PC-3 (cell line): ENCODE data around the gene RAB31. TPM values are rescaled to one million over a fixed set of nuclear protein-coding genes. Genes with fewer than 3 reads are reported as not detected.

ENCODE experiments used
- ATAC-seq: fragments of 200-7000 bp; cut with Tn5 transposase; 2 replicates; pipeline ENCODE4 v1.9.1; 2020; ENCODE audit warnings: mild to moderate bottlenecking, moderate library complexity
- BruUV-seq: library from RNA; stranded (reverse); fragments of 400-500 nt; replicated peaks from 2 replicates; lab custom pipeline; 2021; lab: Mats Ljungman, UMichigan
- CTCF ChIA-PET: fragments of 300-600 bp; sonication (Branson Sonifier 250); formaldehyde crosslinking; loops from one replicate; lab custom pipeline; 2022; ENCODE audit warnings: antibody characterized with exemption; lab: Charles Lee
- POLR2A ChIA-PET: fragments of 300-600 bp; sonication (Branson Sonifier 250); formaldehyde crosslinking; loops from one replicate; lab custom pipeline; 2022; ENCODE audit warnings: antibody characterized with exemption; ENCODE audit not compliant: unreplicated experiment; lab: Charles Lee
- DNase-seq: peaks from one replicate; pipeline ENCODE4 v3.0.0-alpha.2; 2015
- H2AFZ ChIP-seq: fragments of 300-600 bp; sonication (generic); 2 replicates; pipeline ENCODE4 v1.6.0; 2016; ENCODE audit warnings: antibody characterized with exemption, low read length
- H3F3A ChIP-seq: fragments of 300-600 bp; sonication (generic); one replicate; pipeline ENCODE4 v1.6.0; 2017; ENCODE audit warnings: antibody characterized with exemption, low read length, control low read depth, mild to moderate bottlenecking; ENCODE audit not compliant: unreplicated experiment
- H3K27ac ChIP-seq: fragments of 300-600 bp; sonication (generic); 2 replicates; pipeline ENCODE4 v1.5.1; 2016; ENCODE audit warnings: mild to moderate bottlenecking, low read length
- H3K27me3 ChIP-seq: fragments of 300-600 bp; sonication (generic); 2 replicates; pipeline ENCODE4 v1.6.1; 2016; ENCODE audit warnings: low read length, mixed read lengths
- H3K36me3 ChIP-seq: fragments of 300-600 bp; sonication (generic); 2 replicates; pipeline ENCODE4 v1.6.1; 2016; ENCODE audit warnings: low read depth, mixed run types, low read length, mixed read lengths
- H3K4me1 ChIP-seq: fragments of 300-600 bp; sonication (generic); 2 replicates; pipeline ENCODE4 v1.5.1; 2016; ENCODE audit warnings: low read length; ENCODE audit not compliant: insufficient read depth
- H3K4me2 ChIP-seq: fragments of 300-600 bp; sonication (generic); 2 replicates; pipeline ENCODE4 v1.6.0; 2016; ENCODE audit warnings: low read length
- H3K4me3 ChIP-seq: fragments of 300-600 bp; sonication (generic); 2 replicates; pipeline ENCODE4 v1.5.1; 2016; ENCODE audit warnings: mild to moderate bottlenecking, low read length, mixed read lengths
- H3K79me2 ChIP-seq: fragments of 300-600 bp; sonication (generic); 2 replicates; pipeline ENCODE4 v1.6.1; 2017; ENCODE audit warnings: low read length, mixed read lengths
- H3K9ac ChIP-seq: fragments of 300-600 bp; sonication (generic); 2 replicates; pipeline ENCODE4 v1.6.0; 2016; ENCODE audit warnings: mild to moderate bottlenecking, low read length
- H3K9me2 ChIP-seq: fragments of 300-600 bp; sonication (generic); replicated peaks from 2 replicates; pipeline ENCODE4 v1.6.1; 2016; ENCODE audit warnings: mixed run types, low read length, mixed read lengths
- H3K9me3 ChIP-seq: fragments of 300-600 bp; sonication (generic); 2 replicates; pipeline ENCODE4 v1.6.1; 2016; ENCODE audit warnings: low read length, mixed read lengths
- H4K20me1 ChIP-seq: fragments of 300-600 bp; sonication (generic); 2 replicates; pipeline ENCODE4 v1.6.1; 2016; ENCODE audit warnings: low read length, mixed read lengths
- CTCF ChIP-seq: fragments of 300-600 bp; sonication (generic); conservative IDR thresholded peaks from 2 replicates; pipeline ENCODE4 v1.5.1; 2017; ENCODE audit warnings: antibody characterized with exemption, low read depth, mild to moderate bottlenecking, low read length
- EZH2 ChIP-seq: fragments of 300-600 bp; sonication (generic); IDR thresholded peaks from one replicate; pipeline ENCODE4 v1.6.1; 2017; ENCODE audit warnings: antibody characterized with exemption, mild to moderate bottlenecking, low read length; ENCODE audit not compliant: unreplicated experiment
- EZH2phosphoT487 ChIP-seq: fragments of 300-600 bp; sonication (generic); IDR thresholded peaks from 2 replicates; pipeline ENCODE4 v1.6.1; 2018; ENCODE audit warnings: mild to moderate bottlenecking, antibody characterized with exemption, low read length, borderline replicate concordance
- intact Hi-C: fragments of 100-400 bp; cut with micrococcal nuclease; formaldehyde crosslinking; loops from 2 replicates; pipeline ENCODE4 v1.9.0; 2023
- total RNA-seq: library from RNA; depleted of rRNA; stranded (reverse); fragments of >200 nt; gene quantifications from 2 replicates; pipeline ENCODE4 v1.2.3, GENCODE V29; 2014

The RAB31 gene
- total RNA-seq, 1 experiment from 2014 or later, result 3.8 TPM

- peak; percentile 20 for DNase-seq
- ChIA-PET CTCF (no interaction called here), POLR2A (interaction anchor here (0.7 kb wide), 1 partner anchor 112 kb away, joined by 3 read pairs; no protein-coding TSS in a partner anchor)
- no peaks in the 10 kb centered on the region for H4K20me1 ChIP-seq
- no peaks in the 10 kb centered on the region for H3K36me3 ChIP-seq
- no peak overlapping the region for H3K27ac ChIP-seq
- no peak for ATAC-seq
- no peaks in the 10 kb centered on the region for H3K9me3 ChIP-seq
- H3F3A ChIP-seq, result no peaks in the 10 kb centered on the region
- no TSS peak for BruUV-seq
- no peak overlapping the region for H3K4me2 ChIP-seq
- H3K27me3 ChIP-seq, result no peaks in the 10 kb centered on the region
- H2AFZ ChIP-seq, result no peak overlapping the region
- no peaks in the 10 kb centered on the region for H3K79me2 ChIP-seq
- no peak for TF ChIP-seq CTCF
- TF ChIP-seq EZH2, result no peak
- no peak for TF ChIP-seq EZH2phosphoT487
- H3K4me3 ChIP-seq, result no peak overlapping the region
- no peak overlapping the region for H3K9ac ChIP-seq
- no peaks in the 10 kb centered on the region for H3K9me2 ChIP-seq
- peaks cover 4% of the 10 kb centered on the region; the same call in 1 of the 2 replicates for H3K4me1 ChIP-seq
- intact Hi-C loops, result no loop called here
Measured at GRCh38 chr18:9905401-9905922, 197.4 kb downstream of the RAB31 start.

GRCh38 chr18:9906481-9906880, 198.4 kb downstream of the RAB31 start:
- Histone ChIP-seq H4K20me1 (no peaks in the 10 kb centered on the region), H3K27ac (no peak overlapping the region), H3K79me2 (no peaks in the 10 kb centered on the region), H3F3A (no peaks in the 10 kb centered on the region), H3K4me2 (no peak overlapping the region), H3K9me3 (no peaks in the 10 kb centered on the region), H3K4me3 (no peak overlapping the region), H2AFZ (no peak overlapping the region), H3K9ac (no peak overlapping the region), H3K9me2 (no peaks in the 10 kb centered on the region), H3K36me3 (no peaks in the 10 kb centered on the region), H3K27me3 (no peaks in the 10 kb centered on the region), H3K4me1 (peaks cover 4% of the 10 kb centered on the region; the same call in 1 of the 2 replicates)
- intact Hi-C loops, result no loop called here
- no TSS peak for BruUV-seq
- DNase-seq, result no peak
- ChIA-PET CTCF (no interaction called here), POLR2A (no interaction called here)
- TF ChIP-seq EZH2 (no peak), EZH2phosphoT487 (no peak), CTCF (no peak)
- no peak for ATAC-seq

- POLR2A ChIA-PET, result no interaction called here
- CTCF ChIA-PET, result no interaction called here
- H3K4me1 ChIP-seq, result peaks cover 7% of the 10 kb centered on the region; the same call in 1 of the 2 replicates
- no peak overlapping the region for H3K4me3 ChIP-seq
- H3K4me2 ChIP-seq, result no peak overlapping the region
- no TSS peak for BruUV-seq
- no peaks in the 10 kb centered on the region for H3K9me3 ChIP-seq
- no peak overlapping the region for H3K27ac ChIP-seq
- no peak overlapping the region for H2AFZ ChIP-seq
- no peaks in the 10 kb centered on the region for H3F3A ChIP-seq
- DNase-seq (no peak), ATAC-seq (no peak)
- H4K20me1 ChIP-seq, result no peaks in the 10 kb centered on the region
- H3K79me2 ChIP-seq, result no peaks in the 10 kb centered on the region
- H3K27me3 ChIP-seq, result no peaks in the 10 kb centered on the region
- no peak overlapping the region for H3K9ac ChIP-seq
- intact Hi-C loops, result no loop called here
- no peaks in the 10 kb centered on the region for H3K9me2 ChIP-seq
- TF ChIP-seq EZH2 (no peak), CTCF (no peak), EZH2phosphoT487 (no peak)
- no peaks in the 10 kb centered on the region for H3K36me3 ChIP-seq
Measured at GRCh38 chr18:9907867-9908266, 199.8 kb downstream of the RAB31 start.
